Measurements from ENCODE around the gene RBPJ. TPM values are rescaled to one million over a fixed set of nuclear protein-coding genes. Genes with fewer than 3 reads are reported as not detected.
"Not testable (repeated sequence)": the region's sequence is repeated elsewhere in the genome, so short reads cannot be mapped to it uniquely, and the experiment has no call there.

Gene RBPJ
- total and polyA plus RNA-seq, 2 experiments from 2014 or later, result 73.7 to 74.5 TPM

DNA sequence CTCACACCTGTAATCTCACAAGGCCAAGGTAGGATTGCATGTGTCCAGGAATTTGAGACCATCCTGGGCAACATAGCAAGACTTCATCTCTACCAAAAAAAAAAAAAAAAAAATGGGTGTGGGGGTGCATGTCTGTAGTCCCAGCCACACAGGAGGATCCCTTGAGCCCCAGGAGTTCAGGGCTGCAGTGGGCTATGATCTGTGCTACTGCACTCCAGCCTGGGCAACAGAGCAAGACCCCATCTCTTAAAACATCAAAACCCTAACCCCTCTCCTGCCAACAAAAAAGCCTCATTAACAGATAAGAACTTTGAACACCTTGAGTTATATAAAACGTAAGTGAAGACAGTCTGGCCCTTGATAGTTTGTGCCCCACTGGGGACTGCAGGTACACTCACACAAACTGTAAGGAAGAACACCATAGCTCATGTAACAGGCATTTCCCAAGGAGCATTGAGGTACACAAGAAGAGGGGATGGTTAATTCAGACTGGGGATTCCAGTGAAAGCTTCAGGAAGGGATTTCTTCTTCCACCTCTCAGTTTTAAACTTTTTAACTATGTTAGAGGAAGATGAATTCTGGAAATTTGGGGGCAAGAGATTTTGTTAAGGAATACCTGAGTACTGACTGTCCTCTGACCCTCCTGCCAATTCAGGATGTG, 34.7 kb downstream of the RBPJ start:
- H3K4me1 ChIP-seq (ENCODE audit: insufficient read depth), result no peaks in the 10 kb centered on the region
- DNase-seq (ENCODE audit: low spot score), result no peak
- no peaks in the 10 kb centered on the region for H3K27me3 ChIP-seq
- H4K20me1 ChIP-seq (ENCODE audit: insufficient read depth, poor library complexity, severe bottlenecking), result peaks cover 51% of the 10 kb centered on the region
- no peaks in the 10 kb centered on the region for H3K36me3 ChIP-seq (replicated peaks; ENCODE audit: insufficient read depth, low read depth)
- no peak overlapping the region for H2AFZ ChIP-seq
- 82% methylated on average over 1 of the region's 1 CpG for WGBS (ENCODE audit: low lambda C conversion rate, missing lambda C conversion rate)
- no peak overlapping the region for H3K27ac ChIP-seq
- H3K9me2 ChIP-seq (replicated peaks; ENCODE audit: insufficient read depth), result no peaks in the 10 kb centered on the region
- H3K4me2 ChIP-seq, result no peak overlapping the region
- peaks cover 97% of the 10 kb centered on the region for H3K79me2 ChIP-seq
- TF ChIP-seq EZH2 (IDR thresholded peaks at IDR 0.05; ENCODE audit: borderline replicate concordance) (no peak), EZH2phosphoT487 (IDR thresholded peaks at IDR 0.05; ENCODE audit: low read depth, severe bottlenecking, unreplicated experiment) (no peak)
- TF ChIP-seq, protein P1, sequence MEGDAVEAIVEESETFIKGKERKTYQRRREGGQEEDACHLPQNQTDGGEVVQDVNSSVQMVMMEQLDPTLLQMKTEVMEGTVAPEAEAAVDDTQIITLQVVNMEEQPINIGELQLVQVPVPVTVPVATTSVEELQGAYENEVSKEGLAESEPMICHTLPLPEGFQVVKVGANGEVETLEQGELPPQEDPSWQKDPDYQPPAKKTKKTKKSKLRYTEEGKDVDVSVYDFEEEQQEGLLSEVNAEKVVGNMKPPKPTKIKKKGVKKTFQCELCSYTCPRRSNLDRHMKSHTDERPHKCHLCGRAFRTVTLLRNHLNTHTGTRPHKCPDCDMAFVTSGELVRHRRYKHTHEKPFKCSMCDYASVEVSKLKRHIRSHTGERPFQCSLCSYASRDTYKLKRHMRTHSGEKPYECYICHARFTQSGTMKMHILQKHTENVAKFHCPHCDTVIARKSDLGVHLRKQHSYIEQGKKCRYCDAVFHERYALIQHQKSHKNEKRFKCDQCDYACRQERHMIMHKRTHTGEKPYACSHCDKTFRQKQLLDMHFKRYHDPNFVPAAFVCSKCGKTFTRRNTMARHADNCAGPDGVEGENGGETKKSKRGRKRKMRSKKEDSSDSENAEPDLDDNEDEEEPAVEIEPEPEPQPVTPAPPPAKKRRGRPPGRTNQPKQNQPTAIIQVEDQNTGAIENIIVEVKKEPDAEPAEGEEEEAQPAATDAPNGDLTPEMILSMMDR (IDR thresholded peaks at IDR 0.05; ENCODE audit: poor library complexity), result no peak
- no peak overlapping the region for H3K4me3 ChIP-seq
- no peaks in the 10 kb centered on the region for H3K9me3 ChIP-seq (ENCODE audit: low read depth)

DNA sequence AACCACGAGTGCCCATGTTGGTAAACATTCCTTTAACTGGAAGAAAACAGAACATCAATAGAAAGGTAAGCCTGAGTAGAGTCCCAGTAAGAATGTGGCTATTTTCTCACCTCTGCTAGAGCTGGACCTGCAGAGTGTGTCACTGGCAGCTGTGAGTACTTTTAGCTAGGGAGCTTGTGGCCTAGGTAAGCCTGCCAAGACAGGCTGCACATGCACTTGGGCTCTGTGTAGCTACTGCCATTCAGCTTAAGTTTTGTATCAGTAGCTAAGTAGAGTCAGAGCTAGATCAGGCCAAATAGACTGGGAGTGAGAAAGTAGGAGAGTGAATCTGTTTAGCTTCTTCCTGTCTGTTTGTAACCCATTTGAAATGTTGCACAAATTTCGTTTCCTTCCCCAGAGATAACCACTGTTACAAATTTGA, 35.3 kb downstream of the RBPJ start:
- Histone ChIP-seq H3K79me2 (peaks cover 97% of the 10 kb centered on the region), H3K4me2 (no peak overlapping the region), H3K9me3 (ENCODE audit: low read depth) (no peaks in the 10 kb centered on the region), H3K9me2 (replicated peaks; ENCODE audit: insufficient read depth) (no peaks in the 10 kb centered on the region), H3K27me3 (no peaks in the 10 kb centered on the region), H3K4me3 (no peak overlapping the region), H4K20me1 (ENCODE audit: insufficient read depth, poor library complexity, severe bottlenecking) (peaks cover 51% of the 10 kb centered on the region), H3K27ac (no peak overlapping the region), H2AFZ (no peak overlapping the region), H3K4me1 (ENCODE audit: insufficient read depth) (no peaks in the 10 kb centered on the region), H3K36me3 (replicated peaks; ENCODE audit: insufficient read depth, low read depth) (no peaks in the 10 kb centered on the region)
- TF ChIP-seq EZH2phosphoT487 (IDR thresholded peaks at IDR 0.05; ENCODE audit: low read depth, severe bottlenecking, unreplicated experiment), result no peak
- TF ChIP-seq EZH2 (IDR thresholded peaks at IDR 0.05; ENCODE audit: borderline replicate concordance), result no peak
- TF ChIP-seq, protein P1 (IDR thresholded peaks at IDR 0.05; ENCODE audit: poor library complexity), result no peak
- DNase-seq (ENCODE audit: low spot score), result no peak
- WGBS (ENCODE audit: low lambda C conversion rate, missing lambda C conversion rate), result 67% methylated on average over 2 of the region's 2 CpGs

DNA sequence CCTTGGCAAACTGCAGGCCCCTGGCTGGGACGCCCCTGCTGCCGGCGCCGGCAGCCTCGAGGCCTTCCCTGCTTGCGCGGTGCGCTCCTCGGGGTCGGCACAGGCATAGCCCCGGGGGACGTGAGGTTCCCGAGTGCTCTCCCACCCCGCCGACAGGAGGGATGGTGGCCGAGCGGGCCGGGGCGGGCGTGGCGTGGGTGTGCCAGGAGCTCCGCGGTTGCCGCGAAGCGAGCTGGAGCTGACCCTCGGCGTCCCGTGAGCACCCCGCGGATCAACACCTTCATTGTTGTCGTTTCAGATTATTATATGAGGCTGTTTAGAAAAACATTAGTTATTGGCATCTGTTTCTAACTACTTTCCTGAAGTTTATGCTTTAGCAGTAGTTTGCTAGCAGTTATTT, 38.7 kb downstream of the RBPJ start:
- Histone ChIP-seq H4K20me1 (ENCODE audit: insufficient read depth, poor library complexity, severe bottlenecking) (peaks cover 48% of the 10 kb centered on the region), H3K79me2 (peaks cover 99% of the 10 kb centered on the region), H3K4me2 (peak overlapping the region; percentile 52), H3K4me3 (peak overlapping the region; percentile 29)
- not testable (repeated sequence) for H2AFZ ChIP-seq; H3K4me1 ChIP-seq (ENCODE audit: insufficient read depth); H3K27me3 ChIP-seq; H3K36me3 ChIP-seq (replicated peaks; ENCODE audit: insufficient read depth, low read depth); H3K27ac ChIP-seq; H3K9me2 ChIP-seq (replicated peaks; ENCODE audit: insufficient read depth); DNase-seq (ENCODE audit: low spot score); H3K9me3 ChIP-seq (ENCODE audit: low read depth)
- WGBS (ENCODE audit: low lambda C conversion rate, missing lambda C conversion rate), result 63% methylated on average over 30 of the region's 32 CpGs

DNA sequence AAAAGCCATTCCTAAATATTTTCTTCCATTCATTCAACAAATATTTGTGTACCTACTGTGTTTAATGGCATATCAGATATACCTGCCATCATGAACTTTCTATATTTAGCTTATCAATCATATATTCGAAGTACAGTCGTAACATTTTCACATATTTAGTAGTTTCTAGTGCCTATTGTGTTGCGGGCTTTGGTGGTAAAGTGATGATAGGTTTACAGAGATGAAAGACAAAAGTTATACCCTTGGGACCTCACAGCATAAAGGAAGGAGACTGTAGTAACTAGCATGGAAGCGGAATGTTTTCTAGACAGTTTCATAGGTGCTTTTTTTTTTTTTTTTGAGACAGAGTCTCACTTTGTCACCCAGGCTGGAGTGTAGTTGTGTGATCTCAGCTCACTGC, 39.5 kb downstream of the RBPJ start:
- 93% methylated on average over 4 of the region's 4 CpGs for WGBS (ENCODE audit: low lambda C conversion rate, missing lambda C conversion rate)
- no peaks in the 10 kb centered on the region for H3K36me3 ChIP-seq (replicated peaks; ENCODE audit: insufficient read depth, low read depth)
- TF ChIP-seq EZH2phosphoT487 (IDR thresholded peaks at IDR 0.05; ENCODE audit: low read depth, severe bottlenecking, unreplicated experiment) (no peak), EZH2 (IDR thresholded peaks at IDR 0.05; ENCODE audit: borderline replicate concordance) (no peak)
- TF ChIP-seq, protein P1 (IDR thresholded peaks at IDR 0.05; ENCODE audit: poor library complexity), result no peak
- H3K4me1 ChIP-seq (ENCODE audit: insufficient read depth), result no peaks in the 10 kb centered on the region
- no peaks in the 10 kb centered on the region for H3K27me3 ChIP-seq
- H3K27ac ChIP-seq, result no peak overlapping the region
- no peak for DNase-seq (ENCODE audit: low spot score)
- no peak overlapping the region for H2AFZ ChIP-seq
- no peaks in the 10 kb centered on the region for H3K9me2 ChIP-seq (replicated peaks; ENCODE audit: insufficient read depth)
- H3K9me3 ChIP-seq (ENCODE audit: low read depth), result no peaks in the 10 kb centered on the region
- H4K20me1 ChIP-seq (ENCODE audit: insufficient read depth, poor library complexity, severe bottlenecking), result peaks cover 47% of the 10 kb centered on the region
- peaks cover 99% of the 10 kb centered on the region for H3K79me2 ChIP-seq
- no peak overlapping the region for H3K4me3 ChIP-seq
- H3K4me2 ChIP-seq, result no peak overlapping the region
